ENCODE data around the gene VAPA.

Gene VAPA

DNA sequence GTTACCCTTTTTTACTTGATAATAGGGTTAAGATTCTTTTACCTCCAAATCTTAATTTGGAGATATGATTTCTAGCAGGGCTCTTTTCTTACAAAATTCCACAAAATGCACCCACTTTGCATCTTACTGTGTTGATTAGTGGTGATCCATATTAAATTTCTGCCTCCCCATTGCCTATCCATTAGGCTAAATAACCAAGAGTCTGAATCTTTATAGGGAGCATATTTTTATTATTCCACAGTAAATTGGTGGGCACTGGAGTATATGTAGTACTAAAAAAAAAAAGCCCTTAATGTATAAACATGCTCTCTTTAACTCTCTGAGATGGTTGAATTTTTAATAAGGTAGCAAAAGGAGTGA lies 36.2 kb upstream of the VAPA start:
- TF ChIP-seq EGR1 (IDR thresholded peaks at IDR 0.05) (no peak), RAD21 (IDR thresholded peaks at IDR 0.05; ENCODE audit: low read depth) (no peak), YY1 (IDR thresholded peaks at IDR 0.05; ENCODE audit: low read depth) (no peak), CREB1 (IDR thresholded peaks at IDR 0.05; ENCODE audit: low read depth) (no peak), TEAD4 (IDR thresholded peaks at IDR 0.05) (no peak), TAF1 (IDR thresholded peaks at IDR 0.05; ENCODE audit: low read depth) (no peak), FOXM1 (IDR thresholded peaks at IDR 0.05; ENCODE audit: borderline replicate concordance, low read depth) (no peak), ZBTB7A (IDR thresholded peaks at IDR 0.05; ENCODE audit: low read depth) (no peak), CEBPB (IDR thresholded peaks at IDR 0.05) (no peak), NFIC (IDR thresholded peaks at IDR 0.05) (no peak), TCF12 (IDR thresholded peaks at IDR 0.05; ENCODE audit: low read depth) (no peak), EP300 (IDR thresholded peaks at IDR 0.05; ENCODE audit: borderline replicate concordance) (no peak)
- TF ChIP-seq, protein P1, sequence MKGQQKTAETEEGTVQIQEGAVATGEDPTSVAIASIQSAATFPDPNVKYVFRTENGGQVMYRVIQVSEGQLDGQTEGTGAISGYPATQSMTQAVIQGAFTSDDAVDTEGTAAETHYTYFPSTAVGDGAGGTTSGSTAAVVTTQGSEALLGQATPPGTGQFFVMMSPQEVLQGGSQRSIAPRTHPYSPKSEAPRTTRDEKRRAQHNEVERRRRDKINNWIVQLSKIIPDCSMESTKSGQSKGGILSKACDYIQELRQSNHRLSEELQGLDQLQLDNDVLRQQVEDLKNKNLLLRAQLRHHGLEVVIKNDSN (IDR thresholded peaks at IDR 0.05), result no peak
- TF ChIP-seq, protein P2, sequence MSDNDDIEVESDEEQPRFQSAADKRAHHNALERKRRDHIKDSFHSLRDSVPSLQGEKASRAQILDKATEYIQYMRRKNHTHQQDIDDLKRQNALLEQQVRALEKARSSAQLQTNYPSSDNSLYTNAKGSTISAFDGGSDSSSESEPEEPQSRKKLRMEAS (IDR thresholded peaks at IDR 0.05), result no peak
- TF ChIP-seq, protein P3, sequence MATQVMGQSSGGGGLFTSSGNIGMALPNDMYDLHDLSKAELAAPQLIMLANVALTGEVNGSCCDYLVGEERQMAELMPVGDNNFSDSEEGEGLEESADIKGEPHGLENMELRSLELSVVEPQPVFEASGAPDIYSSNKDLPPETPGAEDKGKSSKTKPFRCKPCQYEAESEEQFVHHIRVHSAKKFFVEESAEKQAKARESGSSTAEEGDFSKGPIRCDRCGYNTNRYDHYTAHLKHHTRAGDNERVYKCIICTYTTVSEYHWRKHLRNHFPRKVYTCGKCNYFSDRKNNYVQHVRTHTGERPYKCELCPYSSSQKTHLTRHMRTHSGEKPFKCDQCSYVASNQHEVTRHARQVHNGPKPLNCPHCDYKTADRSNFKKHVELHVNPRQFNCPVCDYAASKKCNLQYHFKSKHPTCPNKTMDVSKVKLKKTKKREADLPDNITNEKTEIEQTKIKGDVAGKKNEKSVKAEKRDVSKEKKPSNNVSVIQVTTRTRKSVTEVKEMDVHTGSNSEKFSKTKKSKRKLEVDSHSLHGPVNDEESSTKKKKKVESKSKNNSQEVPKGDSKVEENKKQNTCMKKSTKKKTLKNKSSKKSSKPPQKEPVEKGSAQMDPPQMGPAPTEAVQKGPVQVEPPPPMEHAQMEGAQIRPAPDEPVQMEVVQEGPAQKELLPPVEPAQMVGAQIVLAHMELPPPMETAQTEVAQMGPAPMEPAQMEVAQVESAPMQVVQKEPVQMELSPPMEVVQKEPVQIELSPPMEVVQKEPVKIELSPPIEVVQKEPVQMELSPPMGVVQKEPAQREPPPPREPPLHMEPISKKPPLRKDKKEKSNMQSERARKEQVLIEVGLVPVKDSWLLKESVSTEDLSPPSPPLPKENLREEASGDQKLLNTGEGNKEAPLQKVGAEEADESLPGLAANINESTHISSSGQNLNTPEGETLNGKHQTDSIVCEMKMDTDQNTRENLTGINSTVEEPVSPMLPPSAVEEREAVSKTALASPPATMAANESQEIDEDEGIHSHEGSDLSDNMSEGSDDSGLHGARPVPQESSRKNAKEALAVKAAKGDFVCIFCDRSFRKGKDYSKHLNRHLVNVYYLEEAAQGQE (IDR thresholded peaks at IDR 0.05; ENCODE audit: low read depth), result no peak

DNA sequence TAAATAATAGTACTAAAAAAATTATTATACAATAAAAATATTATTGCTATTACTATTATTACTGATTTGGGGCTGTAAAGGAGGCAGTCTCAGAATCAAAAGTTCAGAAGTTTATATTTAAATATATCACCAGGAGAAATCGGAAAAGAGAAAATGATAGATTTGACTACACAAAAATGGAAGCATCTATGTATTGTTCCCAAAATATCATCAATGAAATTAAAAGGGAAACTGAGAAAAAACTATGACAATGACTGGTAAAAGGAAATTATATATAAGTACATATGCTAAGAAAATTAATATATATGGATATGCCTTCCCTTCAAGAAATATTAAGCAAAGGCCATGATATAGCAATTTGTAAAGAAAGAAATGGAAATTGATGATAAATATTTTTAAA lies 35.7 kb upstream of the VAPA start:
- no peak for TF ChIP-seq TAF1 (IDR thresholded peaks at IDR 0.05; ENCODE audit: low read depth)

DNA sequence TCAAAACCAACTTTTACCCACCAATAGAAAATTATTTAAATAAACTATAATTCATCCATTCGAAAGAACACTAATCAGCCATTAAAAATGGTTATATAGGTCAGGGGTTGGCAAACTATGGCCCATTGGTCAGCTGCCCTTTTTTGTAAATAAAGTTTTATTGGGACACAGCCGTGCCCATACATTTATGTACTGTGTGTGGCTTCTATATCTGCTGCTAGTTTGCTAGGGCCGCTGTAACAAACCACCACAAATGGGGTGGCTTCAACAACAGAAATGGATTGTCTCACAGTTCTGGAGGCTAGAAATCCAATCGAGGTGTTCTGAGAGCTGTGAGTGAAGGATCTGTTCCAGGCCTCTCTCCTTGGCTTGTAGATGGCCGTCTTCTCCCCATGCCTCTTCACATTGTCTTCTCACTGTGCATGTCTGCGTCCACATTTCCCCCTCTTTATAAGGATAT lies 35.0 kb upstream of the VAPA start:
- no peak for TF ChIP-seq RAD21 (IDR thresholded peaks at IDR 0.05; ENCODE audit: low read depth)
- TF ChIP-seq, protein P1 (IDR thresholded peaks at IDR 0.05), result no peak
- TF ChIP-seq CREB1 (IDR thresholded peaks at IDR 0.05; ENCODE audit: low read depth), result no peak
- no peak for TF ChIP-seq TCF12 (IDR thresholded peaks at IDR 0.05; ENCODE audit: low read depth)
- TF ChIP-seq, protein P3 (IDR thresholded peaks at IDR 0.05; ENCODE audit: low read depth), result no peak
- no peak for TF ChIP-seq CEBPB (IDR thresholded peaks at IDR 0.05)
- no peak for TF ChIP-seq EP300 (IDR thresholded peaks at IDR 0.05; ENCODE audit: borderline replicate concordance)
- no peak for TF ChIP-seq YY1 (IDR thresholded peaks at IDR 0.05; ENCODE audit: low read depth)
- TF ChIP-seq EGR1 (IDR thresholded peaks at IDR 0.05), result no peak
- TF ChIP-seq ZBTB7A (IDR thresholded peaks at IDR 0.05; ENCODE audit: low read depth), result no peak
- TF ChIP-seq, protein P2 (IDR thresholded peaks at IDR 0.05), result no peak
- TF ChIP-seq NFIC (IDR thresholded peaks at IDR 0.05), result no peak
- TF ChIP-seq TAF1 (IDR thresholded peaks at IDR 0.05; ENCODE audit: low read depth), result no peak
- TF ChIP-seq FOXM1 (IDR thresholded peaks at IDR 0.05; ENCODE audit: borderline replicate concordance, low read depth), result no peak
- TF ChIP-seq TEAD4 (IDR thresholded peaks at IDR 0.05), result no peak

DNA sequence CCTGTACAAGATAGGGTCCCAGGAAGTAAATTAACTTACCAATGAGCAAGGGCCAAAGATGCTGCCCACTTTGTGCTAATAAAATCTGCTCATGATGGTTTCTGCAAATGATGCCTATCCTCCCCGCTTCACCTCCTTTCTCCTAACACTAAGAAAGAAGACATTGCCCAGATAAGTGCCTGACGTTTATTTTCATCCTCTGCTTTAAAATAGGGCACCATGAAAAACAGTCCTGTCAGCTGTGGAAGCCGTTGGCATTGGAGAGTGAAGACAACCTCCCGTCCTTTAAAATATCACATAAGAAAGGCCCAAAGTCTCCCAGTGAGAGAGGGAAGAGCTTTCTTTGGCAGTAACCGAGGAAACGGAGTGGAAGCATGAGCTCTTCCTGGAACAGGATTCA lies 29.7 kb upstream of the VAPA start:
- TF ChIP-seq ZBTB7A (IDR thresholded peaks at IDR 0.05; ENCODE audit: low read depth) (no peak), FOXM1 (IDR thresholded peaks at IDR 0.05; ENCODE audit: borderline replicate concordance, low read depth) (no peak), RAD21 (IDR thresholded peaks at IDR 0.05; ENCODE audit: low read depth) (no peak), TCF12 (IDR thresholded peaks at IDR 0.05; ENCODE audit: low read depth) (no peak), CEBPB (IDR thresholded peaks at IDR 0.05) (no peak), TEAD4 (IDR thresholded peaks at IDR 0.05) (no peak), EP300 (IDR thresholded peaks at IDR 0.05; ENCODE audit: borderline replicate concordance) (no peak), YY1 (IDR thresholded peaks at IDR 0.05; ENCODE audit: low read depth) (no peak), NFIC (IDR thresholded peaks at IDR 0.05) (no peak), CREB1 (IDR thresholded peaks at IDR 0.05; ENCODE audit: low read depth) (no peak), EGR1 (IDR thresholded peaks at IDR 0.05) (no peak)
- TF ChIP-seq, protein P3 (IDR thresholded peaks at IDR 0.05; ENCODE audit: low read depth), result no peak
- TF ChIP-seq, protein P1 (IDR thresholded peaks at IDR 0.05), result no peak
- TF ChIP-seq, protein P2 (IDR thresholded peaks at IDR 0.05), result no peak

Measured in Ishikawa (cell line).